ENCODE data around the gene SMAD3. TPM values are rescaled to one million over a fixed set of nuclear protein-coding genes. Genes with fewer than 3 reads are reported as not detected.
"Not testable (repeated sequence)": the region's sequence is repeated elsewhere in the genome, so short reads cannot be mapped to it uniquely, and the experiment has no call there.

SMAD3 gene
- polyA plus RNA-seq, 1 experiment = 59.4 TPM

DNA sequence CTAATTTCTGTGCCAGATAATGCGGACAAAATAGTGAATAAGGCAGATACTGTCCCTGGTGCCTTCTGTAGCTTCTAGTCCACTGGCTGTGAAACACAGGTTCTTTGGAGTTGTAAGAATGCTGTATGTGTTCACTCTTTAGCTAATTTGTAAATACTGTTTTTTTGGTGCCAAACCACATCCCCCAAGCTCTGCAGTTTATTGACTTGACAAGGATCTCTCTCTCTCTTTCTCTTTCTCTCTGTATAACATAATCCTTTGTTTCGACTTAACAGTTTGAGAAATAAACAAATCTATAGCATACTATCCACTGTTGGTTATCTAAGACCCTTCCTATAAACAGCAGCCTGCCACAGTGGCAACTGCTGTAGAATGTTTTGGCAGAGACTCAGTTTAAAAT is 7.6 kb downstream of the SMAD3 start:
- H3K4me3 ChIP-seq (ENCODE audit: low read depth, low read length) = no peak overlapping the region
- no peaks in the 10 kb centered on the region for H3K27me3 ChIP-seq (ENCODE audit: control insufficient read depth, insufficient read depth, low read length)
- ChIA-PET CTCF (no interaction called here), POLR2A (no interaction called here)
- H3K36me3 ChIP-seq (ENCODE audit: control insufficient read depth, insufficient read depth, low read length) = no peaks in the 10 kb centered on the region
- TF ChIP-seq, protein P1, sequence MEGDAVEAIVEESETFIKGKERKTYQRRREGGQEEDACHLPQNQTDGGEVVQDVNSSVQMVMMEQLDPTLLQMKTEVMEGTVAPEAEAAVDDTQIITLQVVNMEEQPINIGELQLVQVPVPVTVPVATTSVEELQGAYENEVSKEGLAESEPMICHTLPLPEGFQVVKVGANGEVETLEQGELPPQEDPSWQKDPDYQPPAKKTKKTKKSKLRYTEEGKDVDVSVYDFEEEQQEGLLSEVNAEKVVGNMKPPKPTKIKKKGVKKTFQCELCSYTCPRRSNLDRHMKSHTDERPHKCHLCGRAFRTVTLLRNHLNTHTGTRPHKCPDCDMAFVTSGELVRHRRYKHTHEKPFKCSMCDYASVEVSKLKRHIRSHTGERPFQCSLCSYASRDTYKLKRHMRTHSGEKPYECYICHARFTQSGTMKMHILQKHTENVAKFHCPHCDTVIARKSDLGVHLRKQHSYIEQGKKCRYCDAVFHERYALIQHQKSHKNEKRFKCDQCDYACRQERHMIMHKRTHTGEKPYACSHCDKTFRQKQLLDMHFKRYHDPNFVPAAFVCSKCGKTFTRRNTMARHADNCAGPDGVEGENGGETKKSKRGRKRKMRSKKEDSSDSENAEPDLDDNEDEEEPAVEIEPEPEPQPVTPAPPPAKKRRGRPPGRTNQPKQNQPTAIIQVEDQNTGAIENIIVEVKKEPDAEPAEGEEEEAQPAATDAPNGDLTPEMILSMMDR (IDR thresholded peaks at IDR 0.05; ENCODE audit: insufficient read depth, low read depth, low read length) = no peak
- DNase-seq (ENCODE audit: low read depth) = no peak

DNA sequence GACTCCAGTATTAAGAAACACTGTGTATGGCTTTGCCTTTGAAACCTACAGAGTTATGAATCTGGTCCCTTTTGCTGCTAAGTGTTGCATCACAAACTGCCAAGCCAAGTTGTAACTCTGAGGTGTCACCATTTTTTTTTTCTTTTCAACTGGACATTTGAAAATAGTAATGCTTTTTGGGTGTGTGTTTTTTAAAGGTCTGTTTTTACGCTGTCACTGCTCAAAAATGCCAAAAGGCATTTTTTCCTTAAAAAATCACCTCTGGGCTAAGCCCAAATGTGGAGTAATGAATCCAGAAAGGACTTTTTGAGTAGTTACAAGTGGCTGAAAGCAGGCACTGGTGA is 9.5 kb downstream of the SMAD3 start:
- CTCF ChIA-PET = no interaction called here
- no peaks in the 10 kb centered on the region for H3K36me3 ChIP-seq (ENCODE audit: control insufficient read depth, insufficient read depth, low read length)
- no peaks in the 10 kb centered on the region for H3K27me3 ChIP-seq (ENCODE audit: control insufficient read depth, insufficient read depth, low read length)
- no peak for DNase-seq (ENCODE audit: low read depth)
- TF ChIP-seq, protein P1 (IDR thresholded peaks at IDR 0.05; ENCODE audit: insufficient read depth, low read depth, low read length) = no peak
- POLR2A ChIA-PET = interaction anchor here (0.6 kb wide), 1 partner anchor 360 kb away, joined by 3 read pairs; no protein-coding TSS in a partner anchor
- no peak overlapping the region for H3K4me3 ChIP-seq (ENCODE audit: low read depth, low read length)

DNA sequence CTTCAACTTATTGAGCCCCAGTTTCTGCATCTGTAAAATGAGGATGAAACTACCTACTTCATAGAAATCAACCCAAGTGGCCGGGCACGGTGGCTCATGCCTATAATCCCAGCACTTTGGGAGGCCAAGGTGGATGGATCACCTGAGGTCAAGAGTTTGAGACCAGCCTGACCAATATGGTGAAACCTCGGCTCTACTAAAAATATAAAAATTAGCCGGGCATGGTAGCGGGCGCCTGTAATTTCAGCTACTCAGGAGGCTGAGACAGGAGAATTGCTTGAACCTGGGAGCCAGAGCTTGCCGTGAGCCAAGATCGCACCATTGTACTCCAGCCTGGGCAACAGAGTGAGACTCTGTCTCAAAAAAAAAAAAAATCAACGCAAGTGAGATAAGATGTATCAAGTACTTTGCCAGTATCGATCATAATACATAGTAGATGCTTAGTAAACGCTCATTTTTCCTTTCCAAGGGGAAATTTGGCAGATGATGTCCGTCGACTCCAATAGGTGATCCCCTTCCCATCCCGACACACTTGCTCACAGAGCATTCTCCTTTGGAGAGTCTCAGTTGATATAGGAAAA is 10.2 kb downstream of the SMAD3 start:
- H3K27me3 ChIP-seq (ENCODE audit: control insufficient read depth, insufficient read depth, low read length); CTCF ChIA-PET; H3K36me3 ChIP-seq (ENCODE audit: control insufficient read depth, insufficient read depth, low read length); DNase-seq (ENCODE audit: low read depth); POLR2A ChIA-PET; H3K4me3 ChIP-seq (ENCODE audit: low read depth, low read length): not testable (repeated sequence)

DNA sequence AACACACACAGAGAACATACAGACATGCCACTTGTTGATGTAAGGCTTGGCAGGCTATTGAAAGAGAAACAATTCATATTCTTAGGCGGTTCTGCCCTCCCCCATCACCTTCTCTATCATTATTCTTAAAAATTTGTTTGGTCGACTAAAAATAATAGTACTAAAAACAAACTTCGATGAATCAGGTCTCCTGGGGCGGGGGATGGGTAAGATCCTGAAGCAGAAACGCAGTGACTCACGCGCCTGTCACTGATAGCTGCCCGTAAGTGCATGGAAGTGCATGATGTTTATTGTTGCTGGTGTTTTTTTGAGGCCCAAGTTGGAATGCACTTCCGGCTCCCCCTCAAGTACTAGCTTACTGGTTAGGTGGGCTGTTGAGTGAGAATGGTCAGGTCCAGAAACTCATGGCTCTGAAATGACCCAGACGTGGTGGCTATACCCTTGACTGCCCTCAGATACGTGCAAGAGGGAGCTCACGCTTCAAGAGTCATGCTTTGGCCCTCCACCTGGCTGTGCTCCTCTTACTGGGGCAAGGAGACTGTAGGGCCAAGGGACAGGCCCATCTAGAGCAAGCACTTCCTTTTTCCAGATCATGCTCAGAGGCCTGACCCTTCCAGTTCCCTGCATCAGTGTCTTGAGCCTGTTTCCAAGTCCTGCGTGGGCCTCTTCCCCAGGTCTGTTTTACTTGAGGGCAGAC is 10.9 kb downstream of the SMAD3 start:
- TF ChIP-seq, protein P1 (IDR thresholded peaks at IDR 0.05; ENCODE audit: insufficient read depth, low read depth, low read length) = no peak
- POLR2A ChIA-PET = no interaction called here
- H3K4me3 ChIP-seq (ENCODE audit: low read depth, low read length) = no peak overlapping the region
- H3K36me3 ChIP-seq (ENCODE audit: control insufficient read depth, insufficient read depth, low read length) = no peaks in the 10 kb centered on the region; the same call in 1 of the 2 replicates
- DNase-seq (ENCODE audit: low read depth) = no peak
- no peaks in the 10 kb centered on the region for H3K27me3 ChIP-seq (ENCODE audit: control insufficient read depth, insufficient read depth, low read length)
- CTCF ChIA-PET = no interaction called here

DNA sequence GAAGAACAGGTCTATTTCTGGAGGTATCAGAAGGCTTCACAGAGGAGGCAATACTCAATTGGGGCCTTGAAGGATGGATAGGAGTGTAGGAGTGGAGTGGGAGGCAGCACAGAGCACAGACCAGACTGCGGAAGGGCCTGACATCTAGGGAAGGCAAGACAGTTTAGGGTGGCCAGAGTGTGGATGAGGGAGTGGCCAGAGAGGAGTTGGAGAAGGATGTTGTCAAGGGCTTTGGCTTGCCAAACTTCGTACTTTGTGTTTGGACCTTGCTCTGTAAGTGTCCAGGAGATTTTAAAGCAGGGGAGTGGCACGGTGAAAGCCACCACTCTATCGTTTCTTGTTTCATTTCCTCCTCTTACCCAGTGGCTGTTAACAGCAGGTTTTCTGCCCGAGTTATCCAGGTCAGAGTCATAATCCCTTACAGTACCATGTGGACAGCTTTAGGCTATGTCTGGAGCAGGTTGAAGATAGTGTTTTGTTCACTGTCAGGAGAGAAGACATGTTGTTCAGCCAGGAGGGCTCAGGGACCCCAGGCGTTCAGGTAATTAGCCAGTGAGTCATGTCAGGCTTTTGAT is 12.3 kb downstream of the SMAD3 start:
- DNase-seq (ENCODE audit: low read depth) = no peak
- CTCF ChIA-PET = no interaction called here

More for the DNA sequence above, 12.3 kb downstream of the SMAD3 start:
- Histone ChIP-seq H3K27me3 (ENCODE audit: control insufficient read depth, insufficient read depth, low read length) (no peaks in the 10 kb centered on the region), H3K4me3 (ENCODE audit: low read depth, low read length) (no peak overlapping the region), H3K36me3 (ENCODE audit: control insufficient read depth, insufficient read depth, low read length) (no peaks in the 10 kb centered on the region; the same call in 1 of the 2 replicates)
- TF ChIP-seq, protein P1 (IDR thresholded peaks at IDR 0.05; ENCODE audit: insufficient read depth, low read depth, low read length) = no peak
- POLR2A ChIA-PET = no interaction called here

All from BJ (cell line).